Thyroid gland (tissue), 4 donors: ENCODE measurements around the gene KIDINS220. TPM values are rescaled to one million over a fixed set of nuclear protein-coding genes. Genes with fewer than 3 reads are reported as not detected.

Experiments
- DNase-seq, 2 donors: peaks; one replicate each; pipeline ENCODE4 v3.0.0-alpha.2; 2019
- H3K27ac ChIP-seq, 3 donors: fragments of 200-600 bp; sonication (generic); 1 replicate in 2 of 3; 2 replicates in 1 of 3; pipeline ENCODE4 v1.5.1; 2016 to 2019; ENCODE audit warnings: mild to moderate bottlenecking in 1 of 3, moderate library complexity in 1 of 3
- H3K27me3 ChIP-seq: fragments of 200-600 bp; sonication (generic); one replicate; pipeline ENCODE4 v1.5.1; 2019
- H3K36me3 ChIP-seq, 2 donors: fragments of 200-600 bp; sonication (generic); one replicate each; pipeline ENCODE4 v1.5.1; 2016 to 2019
- H3K4me1 ChIP-seq, 2 donors: fragments of 200-600 bp; sonication (generic); one replicate each; pipeline ENCODE4 v1.5.1; 2017 to 2019
- H3K4me3 ChIP-seq, 3 donors: fragments of 200-600 bp; sonication (generic); replicated peaks in 1 of 3; 1 replicate in 2 of 3; 2 replicates in 1 of 3; pipeline ENCODE4 v1.5.1; 2016; ENCODE audit warnings: mild to moderate bottlenecking in 1 of 3
- H3K9me3 ChIP-seq: fragments of 200-600 bp; sonication (generic); one replicate; pipeline ENCODE4 v1.5.1; 2017
- CTCF ChIP-seq, 6 experiments: fragments of 200-600 bp in 3 of 6; fragments of 450-650 bp in 3 of 6; sonication (generic) in 3 of 6; IDR thresholded peaks; one replicate each; pipeline ENCODE4 v1.5.1; 2016 to 2019; ENCODE audit warnings: antibody characterized with exemption in 6 of 6, mild to moderate bottlenecking in 2 of 6, inconsistent platforms in 1 of 6, moderate library complexity in 1 of 6
- POLR2A ChIP-seq, 2 donors: fragments of 450-650 bp; IDR thresholded peaks; one replicate each; pipeline ENCODE4 v1.6.1; 2017; ENCODE audit warnings: antibody characterized with exemption in 2 of 2, mild to moderate bottlenecking in 2 of 2, moderate library complexity in 1 of 2
- WGBS, 2 donors: methylation state at CpG; one replicate each; pipeline ENCODE4 v1.1.5; 2017; 5-methylcytosine and 5-hydroxymethylcytosine counted together
- intact Hi-C: fragments of 100-400 bp; cut with DNase I; formaldehyde crosslinking; loops from one replicate; pipeline ENCODE4 v1.15.1; 2023
- total RNA-seq, 4 donors: library from RNA; depleted of rRNA; stranded (reverse); fragments of >200 nt; gene quantifications; one replicate each; pipeline ENCODE4 v1.2.3, GENCODE V29; 2016

Gene KIDINS220
- total RNA-seq, 4 donors from 2014 or later = 74.0 to 140 (median 79.3) TPM

- Histone ChIP-seq H3K4me3 (no peak overlapping the region), H3K36me3 (no peaks in the 10 kb centered on the region), H3K4me1 (peaks cover 22 to 24% of the 10 kb centered on the region in 2 donors), H3K9me3 (no peaks in the 10 kb centered on the region), H3K27me3 (no peaks in the 10 kb centered on the region), H3K27ac (no peak overlapping the region)
- TF ChIP-seq CTCF (IDR thresholded peaks at IDR 0.05) (no peak), POLR2A (IDR thresholded peaks at IDR 0.05) (no peak)
- intact Hi-C loops = no loop called here
- WGBS, 2 donors = 77 to 79% methylated on average over 5 of the region's 5 CpGs
- no peak for DNase-seq
Measured at GRCh38 chr2:8839189-8839965, 2.0 kb upstream of the KIDINS220 start.

- Histone ChIP-seq H3K27ac (peak overlapping the region in 1 of 3 donors; percentile 67), H3K4me3 (peak overlapping the region in 1 of 3 donors; percentile 88), H3K36me3 (no peaks in the 10 kb centered on the region), H3K4me1 (peaks cover 22 to 25% of the 10 kb centered on the region in 2 donors), H3K9me3 (no peaks in the 10 kb centered on the region), H3K27me3 (no peaks in the 10 kb centered on the region)
- DNase-seq = no peak
- TF ChIP-seq CTCF (IDR thresholded peaks at IDR 0.05) = no peak
- intact Hi-C loops = no loop called here
- 67 to 83% methylated on average over 11 of the region's 11 CpGs for WGBS, 2 donors
Measured at GRCh38 chr2:8837795-8838140, 355 bp upstream of the KIDINS220 start.

GRCh38 chr2:8835279-8835678 lies 2.1 kb downstream of the KIDINS220 start:
- no peak overlapping the region for H3K4me3 ChIP-seq
- TF ChIP-seq CTCF (IDR thresholded peaks at IDR 0.05) = no peak
- TF ChIP-seq POLR2A (IDR thresholded peaks at IDR 0.05) = no peak
- no peak overlapping the region for H3K27ac ChIP-seq
- H3K9me3 ChIP-seq = no peaks in the 10 kb centered on the region
- no peaks in the 10 kb centered on the region for H3K36me3 ChIP-seq
- no peak for DNase-seq
- intact Hi-C loops = no loop called here
- no peaks in the 10 kb centered on the region for H3K27me3 ChIP-seq
- peaks cover 22 to 25% of the 10 kb centered on the region in 2 donors for H3K4me1 ChIP-seq

- no peak overlapping the region for H3K4me3 ChIP-seq
- intact Hi-C loops = no loop called here
- DNase-seq = no peak
- no peaks in the 10 kb centered on the region for H3K36me3 ChIP-seq
- WGBS, 2 donors = 89 to 91% methylated on average over 7 of the region's 7 CpGs
- no peak overlapping the region for H3K27ac ChIP-seq
- H3K27me3 ChIP-seq = no peaks in the 10 kb centered on the region
- no peak for TF ChIP-seq CTCF (IDR thresholded peaks at IDR 0.05)
- TF ChIP-seq POLR2A (IDR thresholded peaks at IDR 0.05) = no peak
- H3K9me3 ChIP-seq = no peaks in the 10 kb centered on the region
- H3K4me1 ChIP-seq = peaks cover 22 to 25% of the 10 kb centered on the region in 2 donors
Measured at GRCh38 chr2:8833853-8834252, 3.6 kb downstream of the KIDINS220 start.

GRCh38 chr2:8831516-8831915 lies 5.9 kb downstream of the KIDINS220 start:
- H3K36me3 ChIP-seq = no peaks in the 10 kb centered on the region
- peaks cover 16 to 22% of the 10 kb centered on the region in 2 donors for H3K4me1 ChIP-seq
- no peaks in the 10 kb centered on the region for H3K27me3 ChIP-seq
- intact Hi-C loops = no loop called here
- no peaks in the 10 kb centered on the region for H3K9me3 ChIP-seq
- H3K4me3 ChIP-seq = no peak overlapping the region
- no peak overlapping the region for H3K27ac ChIP-seq
- no peak for DNase-seq
- no peak for TF ChIP-seq CTCF (IDR thresholded peaks at IDR 0.05)
- TF ChIP-seq POLR2A (IDR thresholded peaks at IDR 0.05) = no peak
- 95 to 97% methylated on average over 2 of the region's 2 CpGs for WGBS, 2 donors
